CD14-positive monocyte (primary cell): ENCODE data around the gene AGPAT3. TPM values are rescaled to one million over a fixed set of nuclear protein-coding genes. Genes with fewer than 3 reads are reported as not detected.
A peak's percentile ranks its signal among the peaks of the same experiment; 100 is the strongest.

Experiments
- DNase-seq, 3 donors: peaks; one replicate each; pipeline ENCODE4 v3.0.0-alpha.2; 2011 to 2022
- H2AFZ ChIP-seq: 2 replicates; pipeline ENCODE4 v1.6.0; 2012; ENCODE audit warnings: mild to moderate bottlenecking, low read depth, low read length, inconsistent platforms; ENCODE audit not compliant: insufficient read depth, poor library complexity, severe bottlenecking
- H3K27ac ChIP-seq, 2 donors: 1 replicate in 1 of 2; 2 replicates in 1 of 2; pipeline ENCODE4 v1.5.1; 2012 to 2013; ENCODE audit warnings: low read length in 2 of 2, control low read depth in 1 of 2, inconsistent platforms in 1 of 2, low read depth in 1 of 2, mild to moderate bottlenecking in 1 of 2
- H3K27me3 ChIP-seq, 2 donors: one replicate each; pipeline versions ENCODE4 v1.6.0 to v1.6.1; 2011 to 2013; ENCODE audit warnings: low read length in 2 of 2; ENCODE audit not compliant: control insufficient read depth in 2 of 2, insufficient read depth in 2 of 2
- H3K36me3 ChIP-seq, 2 donors: replicated peaks in 1 of 2; 1 replicate in 1 of 2; 2 replicates in 1 of 2; pipeline versions ENCODE4 v1.5.1 to v1.6.1; 2012 to 2013; ENCODE audit warnings: low read length in 2 of 2, control low read depth in 1 of 2, inconsistent platforms in 1 of 2, mild to moderate bottlenecking in 1 of 2; ENCODE audit not compliant: insufficient read depth in 2 of 2, control insufficient read depth in 1 of 2
- H3K4me1 ChIP-seq, 2 donors: 1 replicate in 1 of 2; 2 replicates in 1 of 2; pipeline versions ENCODE4 v1.5.1 to v1.6.1; 2012 to 2013; ENCODE audit warnings: low read length in 2 of 2, control low read depth in 1 of 2, inconsistent platforms in 1 of 2, mild to moderate bottlenecking in 1 of 2, moderate library complexity in 1 of 2; ENCODE audit not compliant: insufficient read depth in 2 of 2, control insufficient read depth in 1 of 2
- H3K4me2 ChIP-seq: replicated peaks from 2 replicates; pipeline ENCODE3; 2012; ENCODE audit warnings: low read length, moderate library complexity, mild to moderate bottlenecking; ENCODE audit not compliant: poor library complexity, severe bottlenecking; ENCODE audit errors: extremely low read depth
- H3K4me3 ChIP-seq, 3 experiments: fragments of 200-600 bp in 1 of 3; sonication (generic) in 1 of 3; replicated peaks in 1 of 3; 1 replicate in 2 of 3; 2 replicates in 1 of 3; pipeline ENCODE4 v1.5.1; 2011 to 2013; ENCODE audit warnings: low read length in 3 of 3, mild to moderate bottlenecking in 3 of 3, control low read depth in 2 of 3, low read depth in 2 of 3, inconsistent platforms in 1 of 3, moderate library complexity in 1 of 3
- H3K79me2 ChIP-seq: 2 replicates; pipeline ENCODE4 v1.6.0; 2012; ENCODE audit warnings: mild to moderate bottlenecking, control low read depth, inconsistent platforms, low read length, moderate library complexity; ENCODE audit not compliant: insufficient read depth
- H3K9ac ChIP-seq: 2 replicates; pipeline ENCODE4 v1.6.0; 2017; ENCODE audit warnings: low read length, mild to moderate bottlenecking; ENCODE audit not compliant: insufficient read depth, poor library complexity, severe bottlenecking
- H3K9me3 ChIP-seq, 2 donors: replicated peaks in 1 of 2; 1 replicate in 1 of 2; 2 replicates in 1 of 2; pipeline versions ENCODE4 v1.5.1 to v1.6.1; 2012 to 2013; ENCODE audit warnings: low read length in 2 of 2, control low read depth in 1 of 2; ENCODE audit not compliant: control insufficient read depth in 1 of 2, insufficient read depth in 1 of 2
- H4K20me1 ChIP-seq: 2 replicates; pipeline ENCODE4 v1.6.0; 2012; ENCODE audit warnings: mild to moderate bottlenecking, low read length, control low read depth, moderate library complexity; ENCODE audit not compliant: insufficient read depth
- H3K27ac Mint-ChIP-seq, 7 donors: one replicate each; pipeline ENCODE4 v1.8.0; 2020; ENCODE audit warnings: mild to moderate bottlenecking in 7 of 7, mixed read lengths in 7 of 7, moderate library complexity in 6 of 7, inconsistent platforms in 2 of 7
- H3K27me3 Mint-ChIP-seq, 3 donors: one replicate each; pipeline ENCODE4 v1.8.0; 2021 to 2022; ENCODE audit warnings: low read depth in 3 of 3, mild to moderate bottlenecking in 3 of 3, mixed read lengths in 3 of 3, moderate library complexity in 3 of 3, inconsistent platforms in 1 of 3
- H3K36me3 Mint-ChIP-seq, 2 donors: one replicate each; pipeline ENCODE4 v1.8.0; 2020; ENCODE audit warnings: mixed read lengths in 2 of 2, inconsistent platforms in 1 of 2, mild to moderate bottlenecking in 1 of 2
- H3K4me1 Mint-ChIP-seq: one replicate; pipeline ENCODE4 v1.8.0; 2020; ENCODE audit warnings: mild to moderate bottlenecking, mixed read lengths
- H3K4me3 Mint-ChIP-seq, 2 donors: one replicate each; pipeline ENCODE4 v1.8.0; 2020; ENCODE audit warnings: mild to moderate bottlenecking in 2 of 2, mixed read lengths in 2 of 2, moderate library complexity in 1 of 2
- H3K9me3 Mint-ChIP-seq, 7 donors: one replicate each; pipeline ENCODE4 v1.8.0; 2020 to 2022; ENCODE audit warnings: mixed read lengths in 7 of 7, mild to moderate bottlenecking in 6 of 7, moderate library complexity in 6 of 7, inconsistent platforms in 2 of 7
- CTCF ChIP-seq: fragments of 200-600 bp; IDR thresholded peaks from one replicate; pipeline ENCODE4 v1.8.0; 2022; ENCODE audit warnings: antibody characterized with exemption, mild to moderate bottlenecking
- WGBS: methylation state at CpG from one replicate; pipeline ENCODE4 v1.1.5; 2013; ENCODE audit warnings: missing lambda C conversion rate; ENCODE audit not compliant: insufficient coverage; 5-methylcytosine and 5-hydroxymethylcytosine counted together
- intact Hi-C, 2 donors: fragments of 100-400 bp; cut with micrococcal nuclease; formaldehyde crosslinking; loops; one replicate each; pipeline versions ENCODE4 v1.15.0 to v1.15.1; 2023
- polyA plus RNA-seq, 3 donors: library from polyadenylated mRNA; depleted of rRNA in 1 of 3; unstranded in 2 of 3; stranded (reverse) in 1 of 3; fragments of 300-500 nt in 2 of 3; fragments of >200 nt in 1 of 3; fragmentation: Illumina TruSeq in 2 of 3; gene quantifications; 1 replicate in 2 of 3; 2 replicates in 1 of 3; pipeline ENCODE4 v1.2.3, GENCODE V29; 2012 to 2021

Gene AGPAT3
- polyA plus RNA-seq, 3 donors, result 24.9 to 49.3 (median 26.2) TPM

GRCh38 chr21:43966946-43967512 is 102.0 kb downstream of the AGPAT3 start:
- Histone ChIP-seq H3K27me3 (no peaks in the 10 kb centered on the region), H3K9me3 (no peaks in the 10 kb centered on the region), H3K4me1 (no peaks in the 10 kb centered on the region), H3K4me2 (no peak overlapping the region), H3K9ac (no peak overlapping the region), H2AFZ (no peak overlapping the region), H3K36me3 (peaks cover 71 to 97% of the 10 kb centered on the region in 2 donors), H3K79me2 (no peaks in the 10 kb centered on the region), H3K27ac (no peak overlapping the region), H3K4me3 (no peak overlapping the region), H4K20me1 (peaks cover 90% of the 10 kb centered on the region)
- peaks cover 61 to 71% of the 10 kb centered on the region in 2 donors for H3K36me3 Mint-ChIP-seq
- TF ChIP-seq CTCF, result no peak
- H3K9me3 Mint-ChIP-seq, result peaks cover 0 to 2% (median 0%) of the 10 kb centered on the region in 7 donors
- DNase-seq, result no peak
- intact Hi-C loops, result no loop called here
- no peak overlapping the region for H3K4me3 Mint-ChIP-seq
- WGBS, result 96% methylated on average over 15 of the region's 18 CpGs
- no peaks in the 10 kb centered on the region for H3K4me1 Mint-ChIP-seq
- H3K27ac Mint-ChIP-seq, result no peak overlapping the region
- no peaks in the 10 kb centered on the region for H3K27me3 Mint-ChIP-seq

GRCh38 chr21:43967981-43968380 is 103.0 kb downstream of the AGPAT3 start:
- Mint-ChIP-seq H3K36me3 (peaks cover 71 to 72% of the 10 kb centered on the region in 2 donors), H3K4me1 (no peaks in the 10 kb centered on the region), H3K27ac (peak overlapping the region in 1 of 7 donors; percentile 39), H3K4me3 (no peak overlapping the region), H3K27me3 (no peaks in the 10 kb centered on the region), H3K9me3 (peaks cover 0 to 2% (median 0%) of the 10 kb centered on the region in 7 donors)
- no peaks in the 10 kb centered on the region for H3K4me1 ChIP-seq
- H3K27ac ChIP-seq, result no peak overlapping the region
- H2AFZ ChIP-seq, result no peak overlapping the region
- intact Hi-C loops, result no loop called here
- no peak overlapping the region for H3K4me3 ChIP-seq
- DNase-seq, result no peak
- no peak overlapping the region for H3K9ac ChIP-seq
- TF ChIP-seq CTCF, result no peak
- H3K4me2 ChIP-seq, result no peak overlapping the region
- H3K27me3 ChIP-seq, result no peaks in the 10 kb centered on the region
- H3K36me3 ChIP-seq, result peaks cover 72 to 98% of the 10 kb centered on the region in 2 donors
- H3K9me3 ChIP-seq, result no peaks in the 10 kb centered on the region
- H3K79me2 ChIP-seq, result no peaks in the 10 kb centered on the region
- H4K20me1 ChIP-seq, result peaks cover 89% of the 10 kb centered on the region
- WGBS, result 83% methylated on average over 3 of the region's 15 CpGs
